HepG2 (cell line): ENCODE data around the gene PMPCB. TPM values are rescaled to one million over a fixed set of nuclear protein-coding genes. Genes with fewer than 3 reads are reported as not detected.

ENCODE experiments used
- DNMT1 ChIP-seq: sonication (generic); formaldehyde crosslinking; IDR thresholded peaks from 2 replicates; pipeline ENCODE4 v1.5.1; 2020; ENCODE audit warnings: mild to moderate bottlenecking, missing genetic modification reagents
- IRX3 ChIP-seq: sonication (generic); formaldehyde crosslinking; IDR thresholded peaks from 2 replicates; pipeline ENCODE4 v1.8.1; 2023; ENCODE audit warnings: mild to moderate bottlenecking, low read depth, missing genetic modification reagents, borderline replicate concordance
- PAF1 ChIP-seq: IDR thresholded peaks from 2 replicates; pipeline ENCODE4 v1.6.1; 2016; ENCODE audit warnings: missing genetic modification reagents, missing compliant biosample characterization
- PHF8 ChIP-seq: sonication (generic); formaldehyde crosslinking; IDR thresholded peaks from 2 replicates; pipeline ENCODE4 v1.5.0; 2020; ENCODE audit warnings: missing genetic modification reagents
- YY1 ChIP-seq: IDR thresholded peaks from 2 replicates; pipeline ENCODE4 v1.6.1; 2011; ENCODE audit warnings: low read length, low read depth, moderate library complexity, mild to moderate bottlenecking; ENCODE audit not compliant: insufficient read depth, insufficient replicate concordance
- ZIK1 ChIP-seq: sonication (generic); formaldehyde crosslinking; IDR thresholded peaks from 2 replicates; pipeline ENCODE4 v1.5.0; 2020; ENCODE audit warnings: mild to moderate bottlenecking, low read depth, missing genetic modification reagents, borderline replicate concordance
- ZNF264 ChIP-seq: sonication (generic); formaldehyde crosslinking; IDR thresholded peaks from 2 replicates; pipeline ENCODE4 v1.4.0; 2020; ENCODE audit warnings: missing genetic modification reagents
- ZNF274 ChIP-seq: sonication (generic); formaldehyde crosslinking; IDR thresholded peaks from 2 replicates; pipeline ENCODE4 v1.5.1; 2020; ENCODE audit warnings: mild to moderate bottlenecking, missing genetic modification reagents
- ZNF567 ChIP-seq: sonication (generic); formaldehyde crosslinking; IDR thresholded peaks from 2 replicates; pipeline ENCODE4 v1.8.1; 2023; ENCODE audit warnings: mild to moderate bottlenecking, missing genetic modification reagents, borderline replicate concordance
- ZNF781 ChIP-seq: sonication (generic); formaldehyde crosslinking; IDR thresholded peaks from 2 replicates; pipeline ENCODE4 v1.5.1; 2020; ENCODE audit warnings: borderline replicate concordance, mild to moderate bottlenecking, missing genetic modification reagents; ENCODE audit errors: not compliant biosample characterization
- ZSCAN25 ChIP-seq: sonication (generic); formaldehyde crosslinking; IDR thresholded peaks from 2 replicates; pipeline ENCODE4 v1.8.0; 2022; ENCODE audit warnings: mild to moderate bottlenecking, missing genetic modification reagents
- polyA plus RNA-seq, 8 experiments: library from polyadenylated mRNA; depleted of rRNA in 3 of 8; stranded (reverse) in 7 of 8; unstranded in 1 of 8; fragments of >200 nt; fragmentation: Illumina TruSeq in 4 of 8; extraction: Trizol in 4 of 8; gene quantifications; 2 replicates each; pipeline versions ENCODE4 v1.2.1 to v1.2.3, GENCODE V29; 2011 to 2016; ENCODE audit warnings: low read depth in 4 of 8, missing spikeins in 1 of 8, mixed read lengths in 1 of 8; ENCODE audit not compliant: insufficient read depth in 1 of 8
- total RNA-seq, 5 experiments: library from RNA; depleted of rRNA; stranded (reverse); fragments of >200 nt; fragmentation: Illumina TruSeq; extraction: Trizol; gene quantifications; 2 replicates each; pipeline ENCODE4 v1.2.3, GENCODE V29; 2016; ENCODE audit warnings: low read depth in 1 of 5
- TF ChIP-seq, protein P1 (sequence below): IDR thresholded peaks from 2 replicates; pipeline ENCODE4 v1.6.1; 2012; ENCODE audit warnings: inconsistent platforms
- TF ChIP-seq, protein P2 (sequence below): IDR thresholded peaks from 2 replicates; pipeline ENCODE4 v1.6.1; 2016; ENCODE audit warnings: missing compliant biosample characterization, missing genetic modification reagents, borderline replicate concordance
- TF ChIP-seq, protein P3 (sequence below): sonication (generic); formaldehyde crosslinking; IDR thresholded peaks from 2 replicates; pipeline ENCODE4 v1.8.0; 2022; ENCODE audit warnings: mild to moderate bottlenecking, missing genetic modification reagents; ENCODE audit not compliant: insufficient replicate concordance
- TF ChIP-seq, protein P4 (sequence below): sonication (generic); formaldehyde crosslinking; conservative IDR thresholded peaks from 2 replicates; pipeline ENCODE4 v1.8.0; 2022; ENCODE audit warnings: missing genetic modification reagents
- TF ChIP-seq, protein P5 (sequence below): sonication (generic); formaldehyde crosslinking; IDR thresholded peaks from 2 replicates; pipeline ENCODE4 v1.9.0; 2021; ENCODE audit warnings: missing genetic modification reagents, borderline replicate concordance

Gene PMPCB
- total and polyA plus RNA-seq, 2 of the 13 experiments (the other 11 are each of a cell fraction or from before 2014, with no cell fraction given) = 80.8 to 124 TPM

DNA sequence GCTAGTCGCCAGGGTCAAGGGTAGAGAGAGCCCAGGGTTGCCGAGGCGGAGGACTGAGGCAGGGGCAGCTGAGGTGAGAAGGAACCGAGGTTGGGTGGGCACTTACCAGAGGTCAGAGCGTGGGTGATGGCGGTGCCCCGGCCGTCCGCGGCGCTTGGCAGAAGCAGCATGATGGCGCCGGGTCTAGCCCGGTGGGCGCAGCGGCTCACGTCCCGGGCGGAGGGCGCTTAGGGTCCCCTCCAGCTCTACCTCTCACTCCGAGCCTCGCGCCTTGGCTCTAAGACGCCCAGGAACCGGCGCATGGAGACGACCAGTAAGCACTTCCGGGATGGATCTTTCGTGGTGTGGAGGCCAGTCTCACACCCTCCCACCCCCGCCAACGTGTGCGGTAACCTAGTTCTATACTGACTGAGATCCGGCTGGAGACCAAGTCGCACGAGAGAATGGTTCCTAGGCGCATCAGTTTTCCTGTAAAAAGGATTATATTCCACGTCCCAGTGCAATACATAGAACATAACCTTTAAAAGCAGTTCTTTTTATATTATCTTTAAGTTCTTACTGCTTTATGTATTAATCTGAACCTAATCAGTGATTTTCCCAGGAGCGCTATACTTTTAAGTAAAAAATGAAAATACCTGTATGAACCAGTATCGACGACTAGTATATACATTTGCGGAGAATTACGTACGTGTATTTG, 47.4 kb downstream of the PMPCB start, which contains the start of gene DNAJC2 (continued):
- peak; percentile 95 for TF ChIP-seq ZNF264 (CRISPR knock-in tag)
- TF ChIP-seq, protein P1, sequence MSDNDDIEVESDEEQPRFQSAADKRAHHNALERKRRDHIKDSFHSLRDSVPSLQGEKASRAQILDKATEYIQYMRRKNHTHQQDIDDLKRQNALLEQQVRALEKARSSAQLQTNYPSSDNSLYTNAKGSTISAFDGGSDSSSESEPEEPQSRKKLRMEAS = peak; percentile 98
- TF ChIP-seq ZSCAN25 (CRISPR knock-in tag) = peak; percentile 44
- TF ChIP-seq ZNF567 (CRISPR knock-in tag) = no peak
- TF ChIP-seq IRX3 (CRISPR knock-in tag) = no peak; the same call in 1 of the 2 replicates
- TF ChIP-seq, protein P2, sequence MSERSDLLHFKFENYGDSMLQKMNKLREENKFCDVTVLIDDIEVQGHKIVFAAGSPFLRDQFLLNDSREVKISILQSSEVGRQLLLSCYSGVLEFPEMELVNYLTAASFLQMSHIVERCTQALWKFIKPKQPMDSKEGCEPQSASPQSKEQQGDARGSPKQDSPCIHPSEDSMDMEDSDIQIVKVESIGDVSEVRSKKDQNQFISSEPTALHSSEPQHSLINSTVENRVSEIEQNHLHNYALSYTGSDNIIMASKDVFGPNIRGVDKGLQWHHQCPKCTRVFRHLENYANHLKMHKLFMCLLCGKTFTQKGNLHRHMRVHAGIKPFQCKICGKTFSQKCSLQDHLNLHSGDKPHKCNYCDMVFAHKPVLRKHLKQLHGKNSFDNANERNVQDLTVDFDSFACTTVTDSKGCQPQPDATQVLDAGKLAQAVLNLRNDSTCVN (CRISPR knock-in tag) = peak; percentile 79; the same call in 1 of the 2 replicates
- TF ChIP-seq ZIK1 (CRISPR knock-in tag) = peak; percentile 91
- TF ChIP-seq, protein P3, sequence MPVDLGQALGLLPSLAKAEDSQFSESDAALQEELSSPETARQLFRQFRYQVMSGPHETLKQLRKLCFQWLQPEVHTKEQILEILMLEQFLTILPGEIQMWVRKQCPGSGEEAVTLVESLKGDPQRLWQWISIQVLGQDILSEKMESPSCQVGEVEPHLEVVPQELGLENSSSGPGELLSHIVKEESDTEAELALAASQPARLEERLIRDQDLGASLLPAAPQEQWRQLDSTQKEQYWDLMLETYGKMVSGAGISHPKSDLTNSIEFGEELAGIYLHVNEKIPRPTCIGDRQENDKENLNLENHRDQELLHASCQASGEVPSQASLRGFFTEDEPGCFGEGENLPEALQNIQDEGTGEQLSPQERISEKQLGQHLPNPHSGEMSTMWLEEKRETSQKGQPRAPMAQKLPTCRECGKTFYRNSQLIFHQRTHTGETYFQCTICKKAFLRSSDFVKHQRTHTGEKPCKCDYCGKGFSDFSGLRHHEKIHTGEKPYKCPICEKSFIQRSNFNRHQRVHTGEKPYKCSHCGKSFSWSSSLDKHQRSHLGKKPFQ (CRISPR knock-in tag) = peak; percentile 80
- TF ChIP-seq YY1 = peak; percentile 73
- TF ChIP-seq PHF8 (CRISPR knock-in tag) = peak; percentile 85
- TF ChIP-seq, protein P4, sequence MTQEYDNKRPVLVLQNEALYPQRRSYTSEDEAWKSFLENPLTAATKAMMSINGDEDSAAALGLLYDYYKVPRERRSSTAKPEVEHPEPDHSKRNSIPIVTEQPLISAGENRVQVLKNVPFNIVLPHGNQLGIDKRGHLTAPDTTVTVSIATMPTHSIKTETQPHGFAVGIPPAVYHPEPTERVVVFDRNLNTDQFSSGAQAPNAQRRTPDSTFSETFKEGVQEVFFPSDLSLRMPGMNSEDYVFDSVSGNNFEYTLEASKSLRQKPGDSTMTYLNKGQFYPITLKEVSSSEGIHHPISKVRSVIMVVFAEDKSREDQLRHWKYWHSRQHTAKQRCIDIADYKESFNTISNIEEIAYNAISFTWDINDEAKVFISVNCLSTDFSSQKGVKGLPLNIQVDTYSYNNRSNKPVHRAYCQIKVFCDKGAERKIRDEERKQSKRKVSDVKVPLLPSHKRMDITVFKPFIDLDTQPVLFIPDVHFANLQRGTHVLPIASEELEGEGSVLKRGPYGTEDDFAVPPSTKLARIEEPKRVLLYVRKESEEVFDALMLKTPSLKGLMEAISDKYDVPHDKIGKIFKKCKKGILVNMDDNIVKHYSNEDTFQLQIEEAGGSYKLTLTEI (CRISPR knock-in tag) = no peak
- no peak for TF ChIP-seq PAF1
- TF ChIP-seq, protein P5, sequence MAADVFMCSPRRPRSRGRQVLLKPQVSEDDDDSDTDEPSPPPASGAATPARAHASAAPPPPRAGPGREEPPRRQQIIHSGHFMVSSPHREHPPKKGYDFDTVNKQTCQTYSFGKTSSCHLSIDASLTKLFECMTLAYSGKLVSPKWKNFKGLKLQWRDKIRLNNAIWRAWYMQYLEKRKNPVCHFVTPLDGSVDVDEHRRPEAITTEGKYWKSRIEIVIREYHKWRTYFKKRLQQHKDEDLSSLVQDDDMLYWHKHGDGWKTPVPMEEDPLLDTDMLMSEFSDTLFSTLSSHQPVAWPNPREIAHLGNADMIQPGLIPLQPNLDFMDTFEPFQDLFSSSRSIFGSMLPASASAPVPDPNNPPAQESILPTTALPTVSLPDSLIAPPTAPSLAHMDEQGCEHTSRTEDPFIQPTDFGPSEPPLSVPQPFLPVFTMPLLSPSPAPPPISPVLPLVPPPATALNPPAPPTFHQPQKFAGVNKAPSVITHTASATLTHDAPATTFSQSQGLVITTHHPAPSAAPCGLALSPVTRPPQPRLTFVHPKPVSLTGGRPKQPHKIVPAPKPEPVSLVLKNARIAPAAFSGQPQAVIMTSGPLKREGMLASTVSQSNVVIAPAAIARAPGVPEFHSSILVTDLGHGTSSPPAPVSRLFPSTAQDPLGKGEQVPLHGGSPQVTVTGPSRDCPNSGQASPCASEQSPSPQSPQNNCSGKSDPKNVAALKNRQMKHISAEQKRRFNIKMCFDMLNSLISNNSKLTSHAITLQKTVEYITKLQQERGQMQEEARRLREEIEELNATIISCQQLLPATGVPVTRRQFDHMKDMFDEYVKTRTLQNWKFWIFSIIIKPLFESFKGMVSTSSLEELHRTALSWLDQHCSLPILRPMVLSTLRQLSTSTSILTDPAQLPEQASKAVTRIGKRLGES (CRISPR knock-in tag) = no peak
- TF ChIP-seq DNMT1 (CRISPR knock-in tag) = peak; percentile 41; the same call in 1 of the 2 replicates
- peak; percentile 60; the same call in 1 of the 2 replicates for TF ChIP-seq ZNF274 (CRISPR knock-in tag)
- peak; percentile 41 for TF ChIP-seq ZNF781 (CRISPR knock-in tag)
